GM23338 (cell line): ENCODE results near the gene PTPRE. TPM values are rescaled to one million over a fixed set of nuclear protein-coding genes. Genes with fewer than 3 reads are reported as not detected.

ENCODE experiments used
- ATAC-seq: fragments of 200-7000 bp; cut with Tn5 transposase; 3 replicates; pipeline ENCODE4 v1.9.1; 2020
- DNase-seq: peaks from one replicate; pipeline ENCODE4 v3.0.0-alpha.2; 2015; ENCODE audit warnings: low spot score
- H2AFZ ChIP-seq: fragments of 200-600 bp; sonication (generic); 2 replicates; pipeline ENCODE4 v1.8.0; 2016; ENCODE audit warnings: antibody characterized with exemption, mild to moderate bottlenecking, moderate library complexity
- H3F3A ChIP-seq: fragments of 200-600 bp; sonication (generic); replicated peaks from 2 replicates; pipeline ENCODE4 v1.8.0; 2017; ENCODE audit warnings: antibody characterized with exemption, mixed run types, low read depth
- H3K27ac ChIP-seq: fragments of 200-600 bp; sonication (generic); 2 replicates; pipeline ENCODE4 v1.6.1; 2016; ENCODE audit warnings: low read depth
- H3K27me3 ChIP-seq: fragments of 200-600 bp; sonication (generic); 2 replicates; pipeline ENCODE4 v1.8.0; 2016; ENCODE audit warnings: mild to moderate bottlenecking, mixed run types, moderate library complexity; ENCODE audit not compliant: insufficient read depth
- H3K36me3 ChIP-seq: fragments of 200-600 bp; sonication (generic); 2 replicates; pipeline ENCODE4 v1.8.0; 2016; ENCODE audit warnings: mild to moderate bottlenecking; ENCODE audit not compliant: insufficient read depth
- H3K4me1 ChIP-seq: fragments of 200-600 bp; sonication (generic); 2 replicates; pipeline ENCODE4 v1.8.0; 2016; ENCODE audit warnings: mild to moderate bottlenecking, moderate library complexity; ENCODE audit not compliant: insufficient read depth
- H3K4me2 ChIP-seq: fragments of 200-600 bp; sonication (generic); 2 replicates; pipeline ENCODE4 v1.7.1; 2017; ENCODE audit warnings: mixed run types
- H3K4me3 ChIP-seq: fragments of 200-600 bp; sonication (generic); 2 replicates; pipeline ENCODE4 v1.6.1; 2016; ENCODE audit warnings: mixed run types
- H3K79me2 ChIP-seq: fragments of 200-600 bp; sonication (generic); replicated peaks from 2 replicates; pipeline ENCODE4 v1.8.0; 2017; ENCODE audit warnings: mild to moderate bottlenecking; ENCODE audit not compliant: insufficient read depth
- H3K9me2 ChIP-seq: fragments of 200-600 bp; sonication (generic); 2 replicates; pipeline ENCODE4 v1.8.0; 2017; ENCODE audit not compliant: insufficient read depth
- H4K20me1 ChIP-seq: fragments of 200-600 bp; sonication (generic); replicated peaks from 2 replicates; pipeline ENCODE4 v1.8.0; 2017; ENCODE audit warnings: mild to moderate bottlenecking; ENCODE audit not compliant: insufficient read depth
- H3K27ac Mint-ChIP-seq: 2 replicates; pipeline ENCODE4 v1.8.0; 2020; ENCODE audit warnings: inconsistent platforms, mild to moderate bottlenecking, moderate library complexity, mixed read lengths
- H3K27me3 Mint-ChIP-seq: 3 replicates; pipeline ENCODE4 v1.8.0; 2022; ENCODE audit warnings: low read depth, mild to moderate bottlenecking, moderate library complexity, mixed read lengths, inconsistent platforms; ENCODE audit not compliant: insufficient read depth, poor library complexity
- H3K36me3 Mint-ChIP-seq: 3 replicates; pipeline ENCODE4 v1.8.0; 2021; ENCODE audit warnings: low read depth, mild to moderate bottlenecking, inconsistent platforms, moderate library complexity, mixed read lengths
- H3K4me1 Mint-ChIP-seq: 3 replicates; pipeline ENCODE4 v1.8.0; 2020; ENCODE audit warnings: mild to moderate bottlenecking, inconsistent platforms, mixed read lengths
- H3K4me3 Mint-ChIP-seq: 3 replicates; pipeline ENCODE4 v1.8.0; 2021; ENCODE audit warnings: moderate library complexity, mild to moderate bottlenecking, inconsistent platforms, mixed read lengths
- H3K9me3 Mint-ChIP-seq: 3 replicates; pipeline ENCODE4 v1.8.0; 2020; ENCODE audit warnings: moderate library complexity, mild to moderate bottlenecking, inconsistent platforms, mixed read lengths
- CREB1 ChIP-seq: fragments of 250-450 bp; sonication (Bioruptor Pico); IDR thresholded peaks from 2 replicates; pipeline ENCODE4 v1.5.0; 2020; ENCODE audit warnings: low read depth, mild to moderate bottlenecking, moderate library complexity
- EZH2phosphoT487 ChIP-seq: fragments of 200-600 bp; sonication (generic); IDR thresholded peaks from one replicate; pipeline ENCODE4 v1.8.1; 2018; ENCODE audit warnings: antibody characterized with exemption; ENCODE audit not compliant: unreplicated experiment
- JUNB ChIP-seq: IDR thresholded peaks from one replicate; pipeline ENCODE4 v1.6.1; 2016; ENCODE audit warnings: antibody characterized with exemption; ENCODE audit not compliant: unreplicated experiment
- NANOG ChIP-seq: IDR thresholded peaks from 2 replicates; pipeline ENCODE4 v1.6.1; 2016; ENCODE audit warnings: antibody characterized with exemption, borderline replicate concordance
- POLR2AphosphoS5 ChIP-seq: IDR thresholded peaks from 2 replicates; pipeline ENCODE4 v1.6.1; 2016; ENCODE audit warnings: antibody characterized with exemption, low read depth
- ZNF114 ChIP-seq: fragments of 250-450 bp; sonication (Bioruptor Pico); IDR thresholded peaks from 2 replicates; pipeline ENCODE4 v1.5.0; 2020; ENCODE audit warnings: mild to moderate bottlenecking, moderate library complexity
- ZNF331 ChIP-seq: fragments of 250-450 bp; sonication (Bioruptor Pico); IDR thresholded peaks from 2 replicates; pipeline ENCODE4 v1.5.0; 2020; ENCODE audit warnings: low read depth, mild to moderate bottlenecking, moderate library complexity
- polyA plus RNA-seq: library from polyadenylated mRNA; unstranded; fragments of >200 nt; fragmentation: Nextera tagmentation; extraction: Ambion mirVana; gene quantifications from 2 replicates; pipeline ENCODE4 v1.2.1, GENCODE V29; 2016
- total RNA-seq: library from RNA; depleted of rRNA; stranded (reverse); fragments of >200 nt; shearing (Covaris generic); gene quantifications from 2 replicates; pipeline ENCODE4 v1.2.3, GENCODE V29; 2014
- TF ChIP-seq, protein P1 (sequence below): IDR thresholded peaks from one replicate; pipeline ENCODE4 v1.6.1; 2018; ENCODE audit warnings: antibody characterized with exemption; ENCODE audit not compliant: unreplicated experiment
- TF ChIP-seq, protein P2 (sequence below): IDR thresholded peaks from 2 replicates; pipeline ENCODE4 v1.6.1; 2016; ENCODE audit warnings: antibody characterized with exemption
- TF ChIP-seq, protein P3 (sequence below): fragments of 250-450 bp; sonication (Bioruptor Pico); IDR thresholded peaks from 2 replicates; pipeline ENCODE4 v1.5.0; 2020; ENCODE audit warnings: mild to moderate bottlenecking, moderate library complexity

Gene PTPRE
- total and polyA plus RNA-seq, 2 experiments from 2014 or later: 0.34 to 0.42 TPM

DNA sequence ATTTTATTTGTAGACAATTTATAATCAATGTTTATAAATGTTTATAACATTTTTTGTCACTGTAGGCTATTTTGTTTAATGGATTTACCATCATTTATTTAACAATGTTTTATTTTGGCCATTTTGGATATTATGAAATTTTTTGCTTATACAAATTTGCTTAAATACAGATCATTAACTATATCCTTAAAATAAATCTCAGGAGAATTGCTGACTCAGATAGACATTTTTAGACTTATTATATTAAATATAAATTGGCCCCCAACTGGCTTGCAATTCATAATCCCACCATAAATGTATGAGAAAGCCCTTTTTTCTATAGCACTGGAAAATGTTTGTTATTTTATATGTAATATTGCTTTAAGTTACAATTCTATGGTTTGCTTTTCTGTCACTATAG lies 10.3 kb upstream of the PTPRE start:
- no peaks in the 10 kb centered on the region for H3K36me3 ChIP-seq
- H3K4me3 ChIP-seq: no peak overlapping the region
- no peak for DNase-seq
- Mint-ChIP-seq H3K4me3 (no peak overlapping the region), H3K9me3 (peaks cover 4% of the 10 kb centered on the region; the same call in 1 of the 3 replicates), H3K36me3 (no peaks in the 10 kb centered on the region; the same call in 2 of the 3 replicates), H3K27ac (no peak overlapping the region), H3K27me3 (no peaks in the 10 kb centered on the region), H3K4me1 (no peaks in the 10 kb centered on the region)
- no peaks in the 10 kb centered on the region for H3K4me1 ChIP-seq
- no peaks in the 10 kb centered on the region for H4K20me1 ChIP-seq
- ATAC-seq: no peak
- H3K27me3 ChIP-seq: no peaks in the 10 kb centered on the region
- no peak overlapping the region for H3K4me2 ChIP-seq
- no peaks in the 10 kb centered on the region; the same call in 1 of the 2 replicates for H3K9me2 ChIP-seq
- no peak overlapping the region for H2AFZ ChIP-seq
- H3K27ac ChIP-seq: no peak overlapping the region
- TF ChIP-seq, protein P1, sequence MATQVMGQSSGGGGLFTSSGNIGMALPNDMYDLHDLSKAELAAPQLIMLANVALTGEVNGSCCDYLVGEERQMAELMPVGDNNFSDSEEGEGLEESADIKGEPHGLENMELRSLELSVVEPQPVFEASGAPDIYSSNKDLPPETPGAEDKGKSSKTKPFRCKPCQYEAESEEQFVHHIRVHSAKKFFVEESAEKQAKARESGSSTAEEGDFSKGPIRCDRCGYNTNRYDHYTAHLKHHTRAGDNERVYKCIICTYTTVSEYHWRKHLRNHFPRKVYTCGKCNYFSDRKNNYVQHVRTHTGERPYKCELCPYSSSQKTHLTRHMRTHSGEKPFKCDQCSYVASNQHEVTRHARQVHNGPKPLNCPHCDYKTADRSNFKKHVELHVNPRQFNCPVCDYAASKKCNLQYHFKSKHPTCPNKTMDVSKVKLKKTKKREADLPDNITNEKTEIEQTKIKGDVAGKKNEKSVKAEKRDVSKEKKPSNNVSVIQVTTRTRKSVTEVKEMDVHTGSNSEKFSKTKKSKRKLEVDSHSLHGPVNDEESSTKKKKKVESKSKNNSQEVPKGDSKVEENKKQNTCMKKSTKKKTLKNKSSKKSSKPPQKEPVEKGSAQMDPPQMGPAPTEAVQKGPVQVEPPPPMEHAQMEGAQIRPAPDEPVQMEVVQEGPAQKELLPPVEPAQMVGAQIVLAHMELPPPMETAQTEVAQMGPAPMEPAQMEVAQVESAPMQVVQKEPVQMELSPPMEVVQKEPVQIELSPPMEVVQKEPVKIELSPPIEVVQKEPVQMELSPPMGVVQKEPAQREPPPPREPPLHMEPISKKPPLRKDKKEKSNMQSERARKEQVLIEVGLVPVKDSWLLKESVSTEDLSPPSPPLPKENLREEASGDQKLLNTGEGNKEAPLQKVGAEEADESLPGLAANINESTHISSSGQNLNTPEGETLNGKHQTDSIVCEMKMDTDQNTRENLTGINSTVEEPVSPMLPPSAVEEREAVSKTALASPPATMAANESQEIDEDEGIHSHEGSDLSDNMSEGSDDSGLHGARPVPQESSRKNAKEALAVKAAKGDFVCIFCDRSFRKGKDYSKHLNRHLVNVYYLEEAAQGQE: no peak
- TF ChIP-seq, protein P2, sequence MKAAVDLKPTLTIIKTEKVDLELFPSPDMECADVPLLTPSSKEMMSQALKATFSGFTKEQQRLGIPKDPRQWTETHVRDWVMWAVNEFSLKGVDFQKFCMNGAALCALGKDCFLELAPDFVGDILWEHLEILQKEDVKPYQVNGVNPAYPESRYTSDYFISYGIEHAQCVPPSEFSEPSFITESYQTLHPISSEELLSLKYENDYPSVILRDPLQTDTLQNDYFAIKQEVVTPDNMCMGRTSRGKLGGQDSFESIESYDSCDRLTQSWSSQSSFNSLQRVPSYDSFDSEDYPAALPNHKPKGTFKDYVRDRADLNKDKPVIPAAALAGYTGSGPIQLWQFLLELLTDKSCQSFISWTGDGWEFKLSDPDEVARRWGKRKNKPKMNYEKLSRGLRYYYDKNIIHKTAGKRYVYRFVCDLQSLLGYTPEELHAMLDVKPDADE: no peak
- TF ChIP-seq NANOG (no peak), JUNB (no peak), ZNF331 (CRISPR knock-in tag) (no peak), CREB1 (no peak), ZNF114 (CRISPR knock-in tag) (no peak), POLR2AphosphoS5 (no peak), EZH2phosphoT487 (no peak)
- TF ChIP-seq, protein P3, sequence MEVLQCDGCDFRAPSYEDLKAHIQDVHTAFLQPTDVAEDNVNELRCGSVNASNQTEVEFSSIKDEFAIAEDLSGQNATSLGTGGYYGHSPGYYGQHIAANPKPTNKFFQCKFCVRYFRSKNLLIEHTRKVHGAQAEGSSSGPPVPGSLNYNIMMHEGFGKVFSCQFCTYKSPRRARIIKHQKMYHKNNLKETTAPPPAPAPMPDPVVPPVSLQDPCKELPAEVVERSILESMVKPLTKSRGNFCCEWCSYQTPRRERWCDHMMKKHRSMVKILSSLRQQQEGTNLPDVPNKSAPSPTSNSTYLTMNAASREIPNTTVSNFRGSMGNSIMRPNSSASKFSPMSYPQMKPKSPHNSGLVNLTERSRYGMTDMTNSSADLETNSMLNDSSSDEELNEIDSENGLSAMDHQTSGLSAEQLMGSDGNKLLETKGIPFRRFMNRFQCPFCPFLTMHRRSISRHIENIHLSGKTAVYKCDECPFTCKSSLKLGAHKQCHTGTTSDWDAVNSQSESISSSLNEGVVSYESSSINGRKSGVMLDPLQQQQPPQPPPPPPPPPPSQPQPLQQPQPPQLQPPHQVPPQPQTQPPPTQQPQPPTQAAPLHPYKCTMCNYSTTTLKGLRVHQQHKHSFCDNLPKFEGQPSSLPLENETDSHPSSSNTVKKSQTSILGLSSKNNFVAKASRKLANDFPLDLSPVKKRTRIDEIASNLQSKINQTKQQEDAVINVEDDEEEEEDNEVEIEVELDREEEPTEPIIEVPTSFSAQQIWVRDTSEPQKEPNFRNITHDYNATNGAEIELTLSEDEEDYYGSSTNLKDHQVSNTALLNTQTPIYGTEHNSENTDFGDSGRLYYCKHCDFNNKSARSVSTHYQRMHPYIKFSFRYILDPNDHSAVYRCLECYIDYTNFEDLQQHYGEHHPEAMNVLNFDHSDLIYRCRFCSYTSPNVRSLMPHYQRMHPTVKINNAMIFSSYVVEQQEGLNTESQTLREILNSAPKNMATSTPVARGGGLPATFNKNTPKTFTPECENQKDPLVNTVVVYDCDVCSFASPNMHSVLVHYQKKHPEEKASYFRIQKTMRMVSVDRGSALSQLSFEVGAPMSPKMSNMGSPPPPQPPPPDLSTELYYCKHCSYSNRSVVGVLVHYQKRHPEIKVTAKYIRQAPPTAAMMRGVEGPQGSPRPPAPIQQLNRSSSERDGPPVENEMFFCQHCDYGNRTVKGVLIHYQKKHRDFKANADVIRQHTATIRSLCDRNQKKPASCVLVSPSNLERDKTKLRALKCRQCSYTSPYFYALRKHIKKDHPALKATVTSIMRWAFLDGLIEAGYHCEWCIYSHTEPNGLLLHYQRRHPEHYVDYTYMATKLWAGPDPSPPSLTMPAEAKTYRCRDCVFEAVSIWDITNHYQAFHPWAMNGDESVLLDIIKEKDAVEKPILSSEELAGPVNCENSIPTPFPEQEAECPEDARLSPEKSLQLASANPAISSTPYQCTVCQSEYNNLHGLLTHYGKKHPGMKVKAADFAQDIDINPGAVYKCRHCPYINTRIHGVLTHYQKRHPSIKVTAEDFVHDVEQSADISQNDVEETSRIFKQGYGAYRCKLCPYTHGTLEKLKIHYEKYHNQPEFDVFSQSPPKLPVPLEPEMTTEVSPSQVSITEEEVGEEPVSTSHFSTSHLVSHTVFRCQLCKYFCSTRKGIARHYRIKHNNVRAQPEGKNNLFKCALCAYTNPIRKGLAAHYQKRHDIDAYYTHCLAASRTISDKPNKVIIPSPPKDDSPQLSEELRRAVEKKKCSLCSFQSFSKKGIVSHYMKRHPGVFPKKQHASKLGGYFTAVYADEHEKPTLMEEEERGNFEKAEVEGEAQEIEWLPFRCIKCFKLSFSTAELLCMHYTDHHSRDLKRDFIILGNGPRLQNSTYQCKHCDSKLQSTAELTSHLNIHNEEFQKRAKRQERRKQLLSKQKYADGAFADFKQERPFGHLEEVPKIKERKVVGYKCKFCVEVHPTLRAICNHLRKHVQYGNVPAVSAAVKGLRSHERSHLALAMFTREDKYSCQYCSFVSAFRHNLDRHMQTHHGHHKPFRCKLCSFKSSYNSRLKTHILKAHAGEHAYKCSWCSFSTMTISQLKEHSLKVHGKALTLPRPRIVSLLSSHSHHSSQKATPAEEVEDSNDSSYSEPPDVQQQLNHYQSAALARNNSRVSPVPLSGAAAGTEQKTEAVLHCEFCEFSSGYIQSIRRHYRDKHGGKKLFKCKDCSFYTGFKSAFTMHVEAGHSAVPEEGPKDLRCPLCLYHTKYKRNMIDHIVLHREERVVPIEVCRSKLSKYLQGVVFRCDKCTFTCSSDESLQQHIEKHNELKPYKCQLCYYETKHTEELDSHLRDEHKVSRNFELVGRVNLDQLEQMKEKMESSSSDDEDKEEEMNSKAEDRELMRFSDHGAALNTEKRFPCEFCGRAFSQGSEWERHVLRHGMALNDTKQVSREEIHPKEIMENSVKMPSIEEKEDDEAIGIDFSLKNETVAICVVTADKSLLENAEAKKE: no peak
- H3K79me2 ChIP-seq: no peaks in the 10 kb centered on the region
- H3F3A ChIP-seq: no peaks in the 10 kb centered on the region
